Kidney epithelial cell (primary cell): ENCODE data around the gene ODC1. TPM values are rescaled to one million over a fixed set of nuclear protein-coding genes. Genes with fewer than 3 reads are reported as not detected.
"Not testable (repeated sequence)": the region's sequence is repeated elsewhere in the genome, so short reads cannot be mapped to it uniquely, and the experiment has no call there.

Experiments used
- DNase-seq: peaks from one replicate; pipeline ENCODE4 v3.0.0-alpha.2; 2010; ENCODE audit warnings: low read depth
- H3K27me3 ChIP-seq: 2 replicates; pipeline ENCODE4 v1.6.0; 2011; ENCODE audit warnings: low read length; ENCODE audit not compliant: control insufficient read depth, insufficient read depth
- H3K36me3 ChIP-seq: 2 replicates; pipeline ENCODE4 v1.5.1; 2011; ENCODE audit warnings: low read length; ENCODE audit not compliant: control insufficient read depth, insufficient read depth
- H3K4me3 ChIP-seq: 2 replicates; pipeline ENCODE4 v1.5.1; 2011; ENCODE audit warnings: low read depth, mild to moderate bottlenecking, control low read depth, low read length
- total RNA-seq: library from RNA; depleted of rRNA; stranded (reverse); fragments of >200 nt; gene quantifications from 2 replicates; pipeline ENCODE4 v1.2.3, GENCODE V29; 2015
- TF ChIP-seq, protein P1 (sequence below): IDR thresholded peaks from 2 replicates; pipeline ENCODE4 v1.5.1; 2011; ENCODE audit warnings: mild to moderate bottlenecking, moderate library complexity, low read length, control low read depth, inconsistent platforms; ENCODE audit not compliant: insufficient read depth, poor library complexity, severe bottlenecking

Gene ODC1
- total RNA-seq, 1 donor from 2014 or later, result 394 TPM

DNA sequence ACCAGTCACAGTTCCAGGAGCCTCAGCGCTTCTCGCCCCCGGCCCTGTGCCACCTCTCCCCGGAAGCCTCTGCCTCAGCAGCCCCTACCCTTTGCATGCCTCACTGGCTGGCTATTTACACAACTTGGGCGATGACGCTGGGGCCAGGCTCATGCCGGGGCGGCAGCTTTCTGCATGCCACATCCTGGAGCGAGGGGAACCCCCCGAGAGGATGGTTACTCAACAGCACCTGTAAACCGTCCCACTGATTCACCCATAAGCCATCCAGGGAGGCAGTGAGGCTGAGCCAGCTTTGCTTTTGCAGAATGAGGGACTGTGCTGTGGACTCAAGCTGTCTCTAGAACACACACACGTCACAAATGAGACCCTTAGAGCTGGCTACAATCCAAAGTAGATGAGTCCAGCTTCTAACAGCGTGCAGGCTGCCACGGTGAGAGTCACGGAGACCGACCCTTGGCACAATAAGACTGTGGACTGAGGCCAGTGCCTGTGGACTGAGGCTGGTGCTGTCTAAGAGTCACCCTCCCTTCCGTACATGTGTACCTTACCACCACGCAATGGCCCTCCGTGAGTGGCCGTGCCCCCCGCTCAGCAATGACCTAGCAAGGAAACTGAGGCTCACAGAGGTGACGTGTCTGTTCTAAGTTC is 45.6 kb upstream of the ODC1 start:
- Histone ChIP-seq H3K27me3 (peaks cover 2% of the 10 kb centered on the region), H3K4me3 (no peak overlapping the region), H3K36me3 (no peaks in the 10 kb centered on the region)
- TF ChIP-seq, protein P1, sequence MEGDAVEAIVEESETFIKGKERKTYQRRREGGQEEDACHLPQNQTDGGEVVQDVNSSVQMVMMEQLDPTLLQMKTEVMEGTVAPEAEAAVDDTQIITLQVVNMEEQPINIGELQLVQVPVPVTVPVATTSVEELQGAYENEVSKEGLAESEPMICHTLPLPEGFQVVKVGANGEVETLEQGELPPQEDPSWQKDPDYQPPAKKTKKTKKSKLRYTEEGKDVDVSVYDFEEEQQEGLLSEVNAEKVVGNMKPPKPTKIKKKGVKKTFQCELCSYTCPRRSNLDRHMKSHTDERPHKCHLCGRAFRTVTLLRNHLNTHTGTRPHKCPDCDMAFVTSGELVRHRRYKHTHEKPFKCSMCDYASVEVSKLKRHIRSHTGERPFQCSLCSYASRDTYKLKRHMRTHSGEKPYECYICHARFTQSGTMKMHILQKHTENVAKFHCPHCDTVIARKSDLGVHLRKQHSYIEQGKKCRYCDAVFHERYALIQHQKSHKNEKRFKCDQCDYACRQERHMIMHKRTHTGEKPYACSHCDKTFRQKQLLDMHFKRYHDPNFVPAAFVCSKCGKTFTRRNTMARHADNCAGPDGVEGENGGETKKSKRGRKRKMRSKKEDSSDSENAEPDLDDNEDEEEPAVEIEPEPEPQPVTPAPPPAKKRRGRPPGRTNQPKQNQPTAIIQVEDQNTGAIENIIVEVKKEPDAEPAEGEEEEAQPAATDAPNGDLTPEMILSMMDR, result no peak
- peak; percentile 99 for DNase-seq

DNA sequence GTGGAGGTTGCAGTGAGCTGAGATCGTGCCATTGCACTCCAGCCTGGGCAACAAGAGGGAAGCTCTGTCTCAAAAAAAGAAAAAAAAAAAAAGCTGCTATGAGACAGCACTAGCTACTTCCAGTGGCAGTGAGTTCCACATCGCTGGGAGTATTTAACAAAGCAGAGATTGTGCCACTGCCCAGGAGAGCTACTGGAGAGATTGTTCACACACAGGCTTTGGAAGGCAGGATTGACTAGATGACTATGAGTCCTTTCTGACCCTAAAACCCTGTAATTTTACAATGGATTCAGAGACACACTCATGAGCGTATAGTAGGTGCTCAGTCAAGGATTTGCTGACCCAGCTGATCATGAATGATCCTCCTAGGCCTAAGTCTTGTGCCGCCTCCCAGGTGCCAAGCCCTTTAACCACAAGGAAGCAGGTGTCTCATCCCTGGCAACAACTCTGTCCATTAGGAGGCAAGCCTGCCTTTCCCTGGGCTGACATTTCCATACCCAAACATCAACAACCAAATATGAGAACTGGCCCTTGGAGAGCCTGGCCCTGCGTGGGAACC is 45.0 kb upstream of the ODC1 start:
- no peaks in the 10 kb centered on the region for H3K36me3 ChIP-seq
- H3K27me3 ChIP-seq, result peaks cover 2% of the 10 kb centered on the region
- TF ChIP-seq, protein P1, result no peak
- H3K4me3 ChIP-seq, result no peak overlapping the region
- peak; percentile 69 for DNase-seq

DNA sequence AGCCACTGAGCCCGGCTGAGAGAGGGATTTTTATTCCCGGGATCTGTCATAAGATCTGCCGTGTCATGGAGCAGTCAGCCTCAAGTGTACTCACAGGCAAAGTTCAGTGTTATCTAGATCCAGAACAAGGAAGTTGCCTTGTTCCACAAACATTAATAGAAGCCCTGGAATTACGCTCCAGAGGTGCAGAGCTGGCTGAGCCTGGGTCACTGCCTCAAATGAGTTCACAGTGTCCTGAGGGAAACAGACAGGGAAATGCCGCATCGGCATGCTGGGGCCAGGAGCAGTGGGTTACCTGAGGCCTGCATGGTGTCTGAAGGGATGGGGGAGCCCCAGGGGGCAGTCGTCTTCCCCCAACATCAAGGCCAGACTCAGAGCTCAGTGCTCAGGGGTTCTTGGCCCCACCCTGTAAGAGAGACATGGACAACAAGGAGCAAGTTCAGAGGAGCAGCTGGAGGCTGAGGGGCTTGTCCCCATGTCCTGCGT is 42.7 kb upstream of the ODC1 start:
- TF ChIP-seq, protein P1, result no peak
- H3K4me3 ChIP-seq, result no peak overlapping the region
- no peak for DNase-seq
- H3K27me3 ChIP-seq, result peaks cover under 1% of the 10 kb centered on the region
- no peaks in the 10 kb centered on the region for H3K36me3 ChIP-seq

DNA sequence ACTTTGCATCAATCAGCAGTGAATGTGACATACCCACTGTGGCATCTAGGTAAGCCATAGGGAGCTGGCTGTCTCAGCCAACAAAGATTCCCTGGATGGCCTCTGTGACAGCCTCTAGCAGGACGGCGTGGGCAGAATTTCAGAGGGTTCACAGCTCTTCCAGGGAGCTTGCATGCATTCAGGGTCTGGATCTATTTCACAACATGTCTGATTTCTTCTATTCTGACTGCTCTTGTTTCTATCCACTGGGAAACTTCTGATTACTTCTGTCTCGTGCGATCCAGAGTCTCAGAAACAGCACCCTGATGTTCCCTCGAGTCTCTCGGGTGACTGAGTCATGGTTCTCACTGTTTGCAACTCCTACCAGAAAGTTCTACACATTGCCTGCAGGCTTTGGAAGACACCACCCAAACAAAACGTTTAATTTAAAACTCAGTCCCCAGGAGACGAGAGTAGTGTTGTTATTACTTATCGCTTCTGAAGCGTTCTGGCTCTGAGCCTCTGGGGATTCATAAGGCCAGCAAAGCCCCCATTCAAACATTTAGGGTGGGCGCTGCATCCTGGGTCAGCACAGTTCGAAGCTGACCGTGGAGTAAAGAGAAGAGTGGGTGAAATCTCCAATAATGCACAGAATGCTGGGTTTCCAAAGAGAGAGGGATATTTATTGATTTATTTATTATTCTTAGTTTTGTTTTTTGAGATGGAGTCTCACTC is 41.9 kb upstream of the ODC1 start:
- Histone ChIP-seq H3K27me3 (no peaks in the 10 kb centered on the region), H3K36me3 (no peaks in the 10 kb centered on the region), H3K4me3 (no peak overlapping the region)
- TF ChIP-seq, protein P1, result no peak
- no peak for DNase-seq

DNA sequence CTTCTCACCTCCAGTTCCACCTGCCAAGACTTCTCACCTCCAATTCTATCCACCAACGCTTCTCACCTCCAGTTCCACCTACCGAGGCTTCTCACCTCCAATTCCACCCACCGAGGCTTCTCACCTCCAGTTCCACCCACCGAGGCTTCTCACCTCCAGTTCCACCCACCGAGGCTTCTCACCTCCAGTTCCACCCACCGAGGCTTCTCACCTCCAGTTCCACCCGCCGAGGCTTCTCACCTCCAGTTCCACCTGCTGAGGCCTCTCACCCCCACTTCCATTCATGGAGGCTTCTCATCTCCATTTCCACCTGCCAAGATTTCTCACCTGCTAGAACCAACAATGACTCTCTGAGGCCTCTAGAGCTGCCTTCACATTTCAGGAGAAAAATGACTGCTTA is 40.0 kb upstream of the ODC1 start:
- not testable (repeated sequence) for H3K36me3 ChIP-seq, DNase-seq, H3K4me3 ChIP-seq, H3K27me3 ChIP-seq

DNA sequence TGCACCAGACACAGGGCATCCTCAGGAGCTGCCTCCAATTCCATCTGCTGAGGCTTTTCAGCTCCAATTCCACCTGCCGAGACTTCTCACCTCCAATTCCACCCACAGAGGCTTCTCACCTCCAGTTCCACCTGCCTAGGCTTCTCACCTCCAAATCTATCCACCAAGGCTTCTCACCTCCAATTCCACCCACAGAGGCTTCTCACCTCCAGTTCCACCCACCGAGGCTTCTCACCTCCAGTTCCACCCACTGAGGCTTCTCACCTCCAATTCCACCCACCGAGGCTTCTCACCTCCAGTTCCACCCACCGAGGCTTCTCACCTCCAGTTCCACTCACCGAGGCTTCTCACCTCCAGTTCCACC is 39.6 kb upstream of the ODC1 start:
- not testable (repeated sequence) for H3K36me3 ChIP-seq, DNase-seq, H3K4me3 ChIP-seq, H3K27me3 ChIP-seq
